PC-9 (cell line): Measurements from ENCODE around the gene PRTG. TPM values are rescaled to one million over a fixed set of nuclear protein-coding genes. Genes with fewer than 3 reads are reported as not detected.

Experiments
- BruUV-seq: library from RNA; stranded (reverse); fragments of 400-500 nt; replicated peaks from 2 replicates; lab custom pipeline; 2021; lab: Mats Ljungman, UMichigan
- CTCF ChIA-PET: fragments of 300-600 bp; sonication (Branson Sonifier 250); formaldehyde crosslinking; loops from one replicate; lab custom pipeline; 2022; ENCODE audit warnings: antibody characterized with exemption; lab: Charles Lee
- POLR2A ChIA-PET: fragments of 300-600 bp; sonication (Branson Sonifier 250); formaldehyde crosslinking; loops from one replicate; lab custom pipeline; 2022; ENCODE audit warnings: antibody characterized with exemption; ENCODE audit not compliant: unreplicated experiment; lab: Charles Lee
- DNase-seq, 2 experiments: peaks; one replicate each; pipeline versions ENCODE4 v3.0.0 to v3.0.0-alpha.2; 2015 to 2022; ENCODE audit warnings: mixed read lengths in 1 of 2
- H2AFZ ChIP-seq: fragments of 200-600 bp; sonication (generic); 2 replicates; pipeline ENCODE4 v1.8.1; 2017; ENCODE audit warnings: antibody characterized with exemption
- H3F3A ChIP-seq: fragments of 200-600 bp; sonication (generic); 2 replicates; pipeline ENCODE4 v1.8.1; 2017; ENCODE audit warnings: antibody characterized with exemption, mild to moderate bottlenecking, low read depth; ENCODE audit not compliant: insufficient read depth
- H3K27ac ChIP-seq: fragments of 200-600 bp; sonication (generic); 2 replicates; pipeline ENCODE4 v1.6.1; 2016; ENCODE audit warnings: mixed run types
- H3K27me3 ChIP-seq: fragments of 200-600 bp; sonication (generic); 2 replicates; pipeline ENCODE4 v1.6.1; 2016; ENCODE audit warnings: low read depth, mixed run types; ENCODE audit not compliant: insufficient read depth
- H3K36me3 ChIP-seq: fragments of 200-600 bp; sonication (generic); 2 replicates; pipeline ENCODE4 v1.6.1; 2016; ENCODE audit warnings: low read depth, mixed run types
- H3K4me1 ChIP-seq: fragments of 200-600 bp; sonication (generic); replicated peaks from 2 replicates; pipeline ENCODE4 v1.6.1; 2016; ENCODE audit warnings: mixed run types; ENCODE audit not compliant: insufficient read depth
- H3K4me2 ChIP-seq: fragments of 200-600 bp; sonication (generic); 2 replicates; pipeline ENCODE4 v1.6.1; 2017; ENCODE audit warnings: mixed run types
- H3K4me3 ChIP-seq: fragments of 200-600 bp; sonication (generic); 2 replicates; pipeline ENCODE4 v1.6.1; 2016; ENCODE audit warnings: mixed run types
- H3K79me2 ChIP-seq: fragments of 200-600 bp; sonication (generic); 2 replicates; pipeline ENCODE4 v1.6.1; 2017; ENCODE audit warnings: low read depth, mixed run types
- H3K9me2 ChIP-seq: fragments of 200-600 bp; sonication (generic); 2 replicates; pipeline ENCODE4 v1.8.1; 2017; ENCODE audit warnings: mild to moderate bottlenecking; ENCODE audit not compliant: insufficient read depth
- H3K9me3 ChIP-seq: fragments of 200-600 bp; sonication (generic); 2 replicates; pipeline ENCODE4 v1.8.1; 2016; ENCODE audit warnings: low read depth; ENCODE audit not compliant: insufficient read depth
- H4K20me1 ChIP-seq: fragments of 200-600 bp; sonication (generic); 2 replicates; pipeline ENCODE4 v1.8.1; 2017; ENCODE audit not compliant: insufficient read depth
- CTCF ChIP-seq: fragments of 200-600 bp; sonication (generic); conservative IDR thresholded peaks from 2 replicates; pipeline ENCODE4 v1.6.1; 2017; ENCODE audit warnings: mixed run types, antibody characterized with exemption, mild to moderate bottlenecking, moderate library complexity
- EZH2 ChIP-seq: fragments of 200-600 bp; sonication (generic); IDR thresholded peaks from 2 replicates; pipeline ENCODE4 v1.8.0; 2017; ENCODE audit warnings: antibody characterized with exemption, low read depth
- intact Hi-C: fragments of 100-400 bp; cut with micrococcal nuclease; formaldehyde crosslinking; loops from one replicate; pipeline ENCODE4 v1.10.0; 2022; ENCODE audit not compliant: unreplicated experiment
- total RNA-seq: library from RNA; stranded (reverse); gene quantifications from 2 replicates; pipeline ENCODE4 v1.2.3, GENCODE V29; 2021

PRTG gene
- total RNA-seq, 1 experiment from 2014 or later: 11.4 TPM

- CTCF ChIA-PET: interaction anchor here (0.6 to 0.9 kb wide), 4 partner anchors 73 to 802 kb away, joined by 3 to 5 read pairs (median 3); no protein-coding TSS in a partner anchor
- no peak for TF ChIP-seq EZH2
- no peak for TF ChIP-seq CTCF
- H2AFZ ChIP-seq: peak overlapping the region; percentile 85
- H3K4me3 ChIP-seq: peak overlapping the region; percentile 41; the same call in 1 of the 2 replicates
- POLR2A ChIA-PET: interaction anchor here (0.6 to 0.7 kb wide), 3 partner anchors 11 to 407 kb away, joined by 3 to 14 read pairs (median 3); no protein-coding TSS in a partner anchor
- no peaks in the 10 kb centered on the region for H3K79me2 ChIP-seq
- H3K4me1 ChIP-seq: peaks cover 14% of the 10 kb centered on the region
- H3F3A ChIP-seq: peaks cover 9% of the 10 kb centered on the region; the same call in 1 of the 2 replicates
- no peaks in the 10 kb centered on the region for H3K36me3 ChIP-seq
- peak; percentile 77 to 94 for DNase-seq
- no peaks in the 10 kb centered on the region for H3K9me3 ChIP-seq
- H3K27ac ChIP-seq: peak overlapping the region; percentile 86
- no TSS peak for BruUV-seq
- no peaks in the 10 kb centered on the region for H3K27me3 ChIP-seq
- no peaks in the 10 kb centered on the region for H3K9me2 ChIP-seq
- intact Hi-C loops: loop anchor here (5.0 kb wide), 1 partner anchor 116 kb away; no protein-coding TSS in a partner anchor
- H3K4me2 ChIP-seq: peak overlapping the region; percentile 58
- no peaks in the 10 kb centered on the region for H4K20me1 ChIP-seq
Observed at GRCh38 chr15:55627730-55628368, 115.1 kb downstream of the PRTG start.

GRCh38 chr15:55619783-55620182, 123.2 kb downstream of the PRTG start:
- intact Hi-C loops: no loop called here
- Histone ChIP-seq H3K4me1 (no peaks in the 10 kb centered on the region), H3K4me2 (no peak overlapping the region), H3K79me2 (no peaks in the 10 kb centered on the region), H3K36me3 (no peaks in the 10 kb centered on the region), H3K9me3 (no peaks in the 10 kb centered on the region), H3K4me3 (no peak overlapping the region), H4K20me1 (no peaks in the 10 kb centered on the region), H2AFZ (no peak overlapping the region), H3K9me2 (no peaks in the 10 kb centered on the region), H3F3A (no peaks in the 10 kb centered on the region), H3K27me3 (no peaks in the 10 kb centered on the region), H3K27ac (no peak overlapping the region)
- ChIA-PET POLR2A (no interaction called here), CTCF (no interaction called here)
- TF ChIP-seq CTCF (no peak), EZH2 (no peak)
- no peak for DNase-seq
- no TSS peak for BruUV-seq

- no peak overlapping the region for H3K4me3 ChIP-seq
- intact Hi-C loops: no loop called here
- H3K79me2 ChIP-seq: no peaks in the 10 kb centered on the region
- CTCF ChIA-PET: no interaction called here
- H3K4me2 ChIP-seq: no peak overlapping the region
- H3F3A ChIP-seq: no peaks in the 10 kb centered on the region
- no peak for DNase-seq
- H4K20me1 ChIP-seq: no peaks in the 10 kb centered on the region
- H3K9me3 ChIP-seq: no peaks in the 10 kb centered on the region
- no peak overlapping the region for H2AFZ ChIP-seq
- no peak overlapping the region for H3K27ac ChIP-seq
- BruUV-seq: no TSS peak
- POLR2A ChIA-PET: no interaction called here
- H3K4me1 ChIP-seq: no peaks in the 10 kb centered on the region
- H3K9me2 ChIP-seq: no peaks in the 10 kb centered on the region
- H3K27me3 ChIP-seq: no peaks in the 10 kb centered on the region
- TF ChIP-seq EZH2: no peak
- TF ChIP-seq CTCF: no peak
- H3K36me3 ChIP-seq: no peaks in the 10 kb centered on the region
Observed at GRCh38 chr15:55618387-55618786, 124.6 kb downstream of the PRTG start.
